A673 (cell line): ENCODE data around the gene MAN2A2.

Experiments used
- CTCF ChIP-seq: fragments of 300-800, 200-600 bp; sonication (generic); conservative IDR thresholded peaks from 2 replicates; pipeline ENCODE4 v1.5.1; 2017; ENCODE audit warnings: low read depth, mild to moderate bottlenecking, antibody characterized with exemption, low read length, moderate library complexity, mixed read lengths
- EZH2 ChIP-seq: fragments of 200-600 bp; sonication (generic); IDR thresholded peaks from 2 replicates; pipeline ENCODE4 v1.6.1; 2017; ENCODE audit warnings: borderline replicate concordance, low read depth, mild to moderate bottlenecking, mixed read lengths, antibody characterized with exemption, low read length; ENCODE audit not compliant: poor library complexity, severe bottlenecking

GRCh38 chr15:90902040-90902839 lies 862 bp upstream of the MAN2A2 start:
- peak; percentile 80 for TF ChIP-seq CTCF
- no peak for TF ChIP-seq EZH2
